Lower leg skin (tissue), 4 donors: Measurements from ENCODE around the gene WBP1L. TPM values are rescaled to one million over a fixed set of nuclear protein-coding genes. Genes with fewer than 3 reads are reported as not detected.
"Not testable (repeated sequence)": the region's sequence is repeated elsewhere in the genome, so short reads cannot be mapped to it uniquely, and the experiment has no call there.

ENCODE experiments used
- DNase-seq, 2 donors: peaks; one replicate each; pipeline ENCODE4 v3.0.0-alpha.2; 2019; ENCODE audit warnings: low spot score in 2 of 2
- H3K4me3 ChIP-seq: fragments of 200-600 bp; sonication (generic); 2 replicates; pipeline ENCODE4 v1.5.1; 2017; ENCODE audit warnings: mild to moderate bottlenecking, low read depth; ENCODE audit not compliant: poor library complexity, severe bottlenecking
- POLR2A ChIP-seq, 2 donors: fragments of 450-650 bp; IDR thresholded peaks; one replicate each; pipeline ENCODE4 v1.6.1; 2016 to 2017; ENCODE audit warnings: antibody characterized with exemption in 2 of 2, mild to moderate bottlenecking in 1 of 2, moderate library complexity in 1 of 2
- WGBS, 2 donors: methylation state at CpG; one replicate each; pipeline ENCODE4 v1.1.5; 2018; 5-methylcytosine and 5-hydroxymethylcytosine counted together
- intact Hi-C: fragments of 100-400 bp; cut with DNase I; formaldehyde crosslinking; loops from one replicate; pipeline ENCODE4 v1.15.0; 2023; ENCODE audit warnings: low total_unique reads
- total RNA-seq, 4 donors: library from RNA; depleted of rRNA; stranded (reverse); fragments of >200 nt; gene quantifications; one replicate each; pipeline ENCODE4 v1.1.0, GENCODE V29; 2016
- TF ChIP-seq, protein P1 (sequence below), 3 donors: fragments of 450-650 bp; IDR thresholded peaks; one replicate each; pipeline ENCODE4 v1.5.1; 2016; ENCODE audit warnings: antibody characterized with exemption in 3 of 3, mild to moderate bottlenecking in 3 of 3, moderate library complexity in 2 of 3

WBP1L gene
- total RNA-seq, 4 donors from 2014 or later: 144 to 171 (median 163) TPM

DNA sequence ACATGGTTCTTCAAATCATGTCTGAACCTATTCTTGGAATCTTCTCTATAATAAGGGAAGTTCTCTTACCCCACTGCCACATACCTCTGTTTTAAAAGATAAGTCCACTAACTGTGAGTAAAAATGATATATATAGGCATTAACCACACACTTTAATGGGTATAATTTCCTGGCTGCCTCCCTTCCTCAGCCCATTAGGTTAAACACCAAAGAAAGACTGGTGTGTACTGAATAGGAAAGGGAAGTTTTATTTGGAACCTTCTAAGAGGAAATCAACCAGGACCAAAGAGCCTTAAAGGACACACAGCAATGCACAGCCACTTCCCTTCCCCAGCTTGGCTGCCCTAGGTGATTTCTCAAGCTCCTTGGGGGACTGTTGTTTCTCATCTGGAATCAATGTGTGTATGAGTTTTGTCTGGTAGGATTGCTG lies 5.0 kb upstream of the WBP1L start:
- TF ChIP-seq POLR2A (IDR thresholded peaks at IDR 0.05): no peak
- TF ChIP-seq, protein P1, sequence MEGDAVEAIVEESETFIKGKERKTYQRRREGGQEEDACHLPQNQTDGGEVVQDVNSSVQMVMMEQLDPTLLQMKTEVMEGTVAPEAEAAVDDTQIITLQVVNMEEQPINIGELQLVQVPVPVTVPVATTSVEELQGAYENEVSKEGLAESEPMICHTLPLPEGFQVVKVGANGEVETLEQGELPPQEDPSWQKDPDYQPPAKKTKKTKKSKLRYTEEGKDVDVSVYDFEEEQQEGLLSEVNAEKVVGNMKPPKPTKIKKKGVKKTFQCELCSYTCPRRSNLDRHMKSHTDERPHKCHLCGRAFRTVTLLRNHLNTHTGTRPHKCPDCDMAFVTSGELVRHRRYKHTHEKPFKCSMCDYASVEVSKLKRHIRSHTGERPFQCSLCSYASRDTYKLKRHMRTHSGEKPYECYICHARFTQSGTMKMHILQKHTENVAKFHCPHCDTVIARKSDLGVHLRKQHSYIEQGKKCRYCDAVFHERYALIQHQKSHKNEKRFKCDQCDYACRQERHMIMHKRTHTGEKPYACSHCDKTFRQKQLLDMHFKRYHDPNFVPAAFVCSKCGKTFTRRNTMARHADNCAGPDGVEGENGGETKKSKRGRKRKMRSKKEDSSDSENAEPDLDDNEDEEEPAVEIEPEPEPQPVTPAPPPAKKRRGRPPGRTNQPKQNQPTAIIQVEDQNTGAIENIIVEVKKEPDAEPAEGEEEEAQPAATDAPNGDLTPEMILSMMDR (IDR thresholded peaks at IDR 0.05): no peak
- intact Hi-C loops: no loop called here
- DNase-seq: no peak
- no peak overlapping the region for H3K4me3 ChIP-seq

DNA sequence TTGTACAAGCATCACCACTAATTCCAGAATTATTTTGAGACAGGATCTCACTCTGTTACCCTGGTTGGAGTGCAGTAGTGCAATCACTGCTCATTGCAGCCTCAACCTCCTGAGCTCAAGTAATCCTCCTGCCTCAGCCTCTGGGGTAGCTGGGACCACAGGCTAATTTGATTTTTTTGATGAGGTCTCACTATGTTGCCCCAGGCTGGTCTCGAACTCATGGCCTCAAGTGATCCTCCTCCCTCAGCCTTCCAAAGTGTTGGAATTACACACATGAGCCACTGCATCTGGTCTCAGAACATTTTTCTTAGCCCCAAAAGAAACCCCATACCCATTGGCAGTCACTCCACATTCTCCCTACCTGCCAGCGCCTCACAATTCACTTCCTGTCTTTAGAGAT lies 3.5 kb upstream of the WBP1L start:
- H3K4me3 ChIP-seq: no peak overlapping the region
- 81% methylated on average over 2 of the region's 2 CpGs for WGBS, 2 donors
- intact Hi-C loops: no loop called here
- TF ChIP-seq, protein P1 (IDR thresholded peaks at IDR 0.05): no peak
- no peak for TF ChIP-seq POLR2A (IDR thresholded peaks at IDR 0.05)
- no peak for DNase-seq

DNA sequence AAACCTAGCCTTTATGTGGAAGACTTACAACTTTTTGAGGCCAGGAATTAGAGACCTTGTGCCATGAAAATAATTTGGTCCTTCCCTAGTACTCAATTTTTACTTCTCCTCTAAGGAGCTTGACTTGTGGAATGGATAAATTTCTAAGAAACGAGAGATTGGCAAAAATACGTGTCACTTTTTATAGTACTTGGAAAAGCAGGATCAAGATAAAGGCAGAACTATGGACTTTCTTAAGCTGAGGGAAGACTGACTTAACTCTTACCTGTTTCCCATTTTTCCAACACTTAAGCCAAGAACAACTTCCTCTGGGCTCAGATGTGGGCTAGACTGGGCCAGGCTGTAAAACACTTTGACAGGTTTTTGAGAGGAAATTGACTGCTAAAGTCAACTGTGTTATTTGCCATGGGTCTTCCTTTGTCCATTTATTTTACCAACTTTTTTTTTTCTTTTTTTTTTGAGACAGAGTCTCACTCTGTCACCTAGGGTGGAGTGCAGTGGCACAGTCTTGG lies 2.0 kb upstream of the WBP1L start:
- TF ChIP-seq, protein P1 (IDR thresholded peaks at IDR 0.05): no peak
- TF ChIP-seq POLR2A (IDR thresholded peaks at IDR 0.05): no peak
- DNase-seq: no peak
- 67 to 72% methylated on average over 2 of the region's 2 CpGs for WGBS, 2 donors
- no peak overlapping the region for H3K4me3 ChIP-seq
- intact Hi-C loops: no loop called here

DNA sequence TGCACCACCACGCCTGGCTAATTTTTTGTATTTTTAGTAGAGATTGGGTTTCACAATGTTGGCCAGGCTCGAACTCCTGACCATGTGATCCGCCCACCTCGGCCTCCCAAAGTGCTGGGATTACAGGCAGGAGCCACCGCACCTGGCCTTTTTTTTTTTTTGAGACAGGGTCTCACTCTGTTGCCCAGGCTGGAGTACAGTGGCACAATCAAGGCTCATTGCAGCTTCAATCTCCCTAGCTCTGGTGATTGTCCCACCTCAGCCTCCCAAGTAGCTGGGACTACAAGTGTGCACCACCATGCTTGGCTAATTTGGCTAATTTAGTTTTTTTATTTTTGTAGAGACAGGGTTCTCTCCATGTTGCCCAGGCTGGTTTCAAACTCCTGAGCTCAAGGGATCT lies 1.4 kb upstream of the WBP1L start:
- intact Hi-C loops, DNase-seq, H3K4me3 ChIP-seq: not testable (repeated sequence)
- WGBS, 2 donors: 84 to 91% methylated on average over 5 of the region's 5 CpGs

DNA sequence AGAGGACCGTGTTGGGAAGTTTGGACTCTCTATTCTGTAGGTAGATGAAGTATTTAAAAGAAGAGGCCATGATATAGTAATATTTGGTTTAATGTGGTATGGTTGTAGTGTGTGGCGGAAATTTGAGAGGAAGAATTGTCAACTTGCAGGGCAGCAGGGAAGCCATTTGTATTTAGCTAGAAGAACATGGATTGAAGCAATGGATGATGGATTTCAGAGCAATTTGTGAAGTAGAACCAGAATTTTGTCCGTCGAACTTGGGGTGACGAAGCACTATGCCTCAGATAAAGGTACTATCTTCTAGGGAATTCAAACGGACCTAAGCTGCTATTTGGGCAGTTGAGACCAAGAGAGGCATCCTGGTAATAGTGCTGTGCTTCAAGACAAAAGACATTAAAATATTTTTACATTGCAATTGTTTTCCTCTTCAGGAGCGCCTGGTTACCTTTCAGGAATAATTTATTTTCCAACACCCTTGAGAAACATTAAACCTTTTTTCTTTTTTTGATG lies 615 bp upstream of the WBP1L start:
- TF ChIP-seq, protein P1 (IDR thresholded peaks at IDR 0.05): no peak
- TF ChIP-seq POLR2A (IDR thresholded peaks at IDR 0.05): no peak
- H3K4me3 ChIP-seq: no peak overlapping the region
- DNase-seq: no peak
- WGBS, 2 donors: 31 to 40% methylated on average over 7 of the region's 7 CpGs
- intact Hi-C loops: no loop called here

DNA sequence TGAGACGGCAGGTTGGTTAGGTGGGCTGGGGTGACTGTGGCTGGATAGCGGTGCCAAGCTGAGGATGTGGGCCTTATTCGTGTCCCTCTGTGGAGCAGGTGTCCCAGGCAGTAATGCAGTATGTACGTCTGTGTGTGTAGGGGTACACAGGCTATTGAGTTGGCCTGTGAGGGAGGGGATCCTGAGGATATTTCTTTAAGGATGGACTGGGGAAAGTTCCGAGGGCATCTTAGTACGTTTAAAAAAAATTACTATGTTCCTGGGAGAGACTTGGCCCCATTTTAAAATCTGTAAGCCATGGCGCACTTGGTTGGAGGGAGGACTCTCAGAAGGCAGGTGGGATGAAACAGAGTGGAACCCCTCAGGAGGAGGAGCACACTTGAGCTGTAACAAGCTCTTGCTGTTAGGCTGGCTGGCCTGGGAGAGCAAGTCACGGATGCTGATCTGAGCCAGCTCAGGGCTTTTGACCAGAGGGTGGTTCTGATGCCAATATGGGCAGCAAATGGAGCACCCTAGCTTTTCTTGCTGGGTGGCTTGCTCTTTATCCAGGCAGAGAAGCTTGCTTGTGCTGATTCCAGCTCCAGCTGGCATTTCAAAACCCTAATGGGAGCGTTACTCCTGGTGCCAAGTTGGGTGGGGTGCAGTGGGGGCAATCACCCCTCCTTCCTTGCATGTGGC lies 765 bp downstream of the WBP1L start:
- 1 to 5% methylated on average over 9 of the region's 9 CpGs for WGBS, 2 donors
- H3K4me3 ChIP-seq: peak overlapping the region; percentile 92
- intact Hi-C loops: no loop called here
- TF ChIP-seq POLR2A (IDR thresholded peaks at IDR 0.05): no peak
- TF ChIP-seq, protein P1 (IDR thresholded peaks at IDR 0.05): no peak
- DNase-seq: peak; percentile 33 to 88
